Measurements from ENCODE around the gene QRICH2. TPM values are rescaled to one million over a fixed set of nuclear protein-coding genes. Genes with fewer than 3 reads are reported as not detected.

Gene QRICH2
- total and polyA plus RNA-seq, 9 of the 15 experiments (the other 6 are each of a cell fraction or from before 2014, with no cell fraction given): 0.03 to 1.6 (median 0.81) TPM

DNA sequence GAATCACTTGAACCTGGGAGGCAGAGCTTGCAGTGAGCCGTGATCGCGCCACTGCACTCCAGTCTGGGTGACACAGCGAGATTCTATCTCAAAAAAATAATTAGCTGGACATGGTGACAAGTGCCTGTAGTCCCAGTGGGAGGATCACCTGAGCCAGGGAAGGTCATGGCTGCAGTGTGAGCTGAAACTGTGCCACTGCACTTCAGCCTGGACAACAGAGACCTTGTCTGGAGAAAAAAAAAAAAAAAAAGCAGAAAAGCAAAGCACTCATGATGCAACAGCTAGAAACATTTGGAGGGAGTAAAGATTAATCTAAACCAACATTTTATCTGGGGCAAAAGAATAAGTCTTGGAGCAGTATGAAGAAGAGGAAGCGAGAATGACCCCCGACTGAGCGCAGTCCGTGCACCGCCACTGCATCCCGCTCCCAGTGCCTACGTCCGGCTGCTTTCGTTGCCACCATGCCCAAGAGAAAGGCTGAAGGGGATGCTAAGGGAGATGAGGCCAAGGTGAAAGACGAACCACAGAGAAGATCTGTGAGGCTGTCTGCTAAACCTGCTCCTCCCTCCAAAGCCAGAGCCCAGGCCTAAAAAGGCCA lies 37.4 kb upstream of the QRICH2 start (continued):
- TF ChIP-seq, protein P1, sequence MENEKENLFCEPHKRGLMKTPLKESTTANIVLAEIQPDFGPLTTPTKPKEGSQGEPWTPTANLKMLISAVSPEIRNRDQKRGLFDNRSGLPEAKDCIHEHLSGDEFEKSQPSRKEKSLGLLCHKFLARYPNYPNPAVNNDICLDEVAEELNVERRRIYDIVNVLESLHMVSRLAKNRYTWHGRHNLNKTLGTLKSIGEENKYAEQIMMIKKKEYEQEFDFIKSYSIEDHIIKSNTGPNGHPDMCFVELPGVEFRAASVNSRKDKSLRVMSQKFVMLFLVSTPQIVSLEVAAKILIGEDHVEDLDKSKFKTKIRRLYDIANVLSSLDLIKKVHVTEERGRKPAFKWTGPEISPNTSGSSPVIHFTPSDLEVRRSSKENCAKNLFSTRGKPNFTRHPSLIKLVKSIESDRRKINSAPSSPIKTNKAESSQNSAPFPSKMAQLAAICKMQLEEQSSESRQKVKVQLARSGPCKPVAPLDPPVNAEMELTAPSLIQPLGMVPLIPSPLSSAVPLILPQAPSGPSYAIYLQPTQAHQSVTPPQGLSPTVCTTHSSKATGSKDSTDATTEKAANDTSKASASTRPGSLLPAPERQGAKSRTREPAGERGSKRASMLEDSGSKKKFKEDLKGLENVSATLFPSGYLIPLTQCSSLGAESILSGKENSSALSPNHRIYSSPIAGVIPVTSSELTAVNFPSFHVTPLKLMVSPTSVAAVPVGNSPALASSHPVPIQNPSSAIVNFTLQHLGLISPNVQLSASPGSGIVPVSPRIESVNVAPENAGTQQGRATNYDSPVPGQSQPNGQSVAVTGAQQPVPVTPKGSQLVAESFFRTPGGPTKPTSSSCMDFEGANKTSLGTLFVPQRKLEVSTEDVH (IDR thresholded peaks at IDR 0.05; ENCODE audit: low read depth, partially characterized antibody): no peak
- peak; percentile 64 for TF ChIP-seq ZEB2 (IDR thresholded peaks at IDR 0.05)
- TF ChIP-seq, protein P2, sequence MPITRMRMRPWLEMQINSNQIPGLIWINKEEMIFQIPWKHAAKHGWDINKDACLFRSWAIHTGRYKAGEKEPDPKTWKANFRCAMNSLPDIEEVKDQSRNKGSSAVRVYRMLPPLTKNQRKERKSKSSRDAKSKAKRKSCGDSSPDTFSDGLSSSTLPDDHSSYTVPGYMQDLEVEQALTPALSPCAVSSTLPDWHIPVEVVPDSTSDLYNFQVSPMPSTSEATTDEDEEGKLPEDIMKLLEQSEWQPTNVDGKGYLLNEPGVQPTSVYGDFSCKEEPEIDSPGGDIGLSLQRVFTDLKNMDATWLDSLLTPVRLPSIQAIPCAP (CRISPR knock-in tag; IDR thresholded peaks at IDR 0.05; ENCODE audit: borderline replicate concordance): no peak
- TF ChIP-seq SOX6 (IDR thresholded peaks at IDR 0.05): peak; percentile 70
- no peak for TF ChIP-seq BDP1 (IDR thresholded peaks at IDR 0.05; ENCODE audit: insufficient read depth, insufficient read length)
- no peak for TF ChIP-seq CREBBP (IDR thresholded peaks at IDR 0.05; ENCODE audit: low read depth, low read length)
- TF ChIP-seq, protein P3, sequence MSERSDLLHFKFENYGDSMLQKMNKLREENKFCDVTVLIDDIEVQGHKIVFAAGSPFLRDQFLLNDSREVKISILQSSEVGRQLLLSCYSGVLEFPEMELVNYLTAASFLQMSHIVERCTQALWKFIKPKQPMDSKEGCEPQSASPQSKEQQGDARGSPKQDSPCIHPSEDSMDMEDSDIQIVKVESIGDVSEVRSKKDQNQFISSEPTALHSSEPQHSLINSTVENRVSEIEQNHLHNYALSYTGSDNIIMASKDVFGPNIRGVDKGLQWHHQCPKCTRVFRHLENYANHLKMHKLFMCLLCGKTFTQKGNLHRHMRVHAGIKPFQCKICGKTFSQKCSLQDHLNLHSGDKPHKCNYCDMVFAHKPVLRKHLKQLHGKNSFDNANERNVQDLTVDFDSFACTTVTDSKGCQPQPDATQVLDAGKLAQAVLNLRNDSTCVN (CRISPR knock-in tag; IDR thresholded peaks at IDR 0.05): no peak
- TF ChIP-seq ZNF436 (CRISPR knock-in tag; IDR thresholded peaks at IDR 0.05): no peak
- TF ChIP-seq, protein P4, sequence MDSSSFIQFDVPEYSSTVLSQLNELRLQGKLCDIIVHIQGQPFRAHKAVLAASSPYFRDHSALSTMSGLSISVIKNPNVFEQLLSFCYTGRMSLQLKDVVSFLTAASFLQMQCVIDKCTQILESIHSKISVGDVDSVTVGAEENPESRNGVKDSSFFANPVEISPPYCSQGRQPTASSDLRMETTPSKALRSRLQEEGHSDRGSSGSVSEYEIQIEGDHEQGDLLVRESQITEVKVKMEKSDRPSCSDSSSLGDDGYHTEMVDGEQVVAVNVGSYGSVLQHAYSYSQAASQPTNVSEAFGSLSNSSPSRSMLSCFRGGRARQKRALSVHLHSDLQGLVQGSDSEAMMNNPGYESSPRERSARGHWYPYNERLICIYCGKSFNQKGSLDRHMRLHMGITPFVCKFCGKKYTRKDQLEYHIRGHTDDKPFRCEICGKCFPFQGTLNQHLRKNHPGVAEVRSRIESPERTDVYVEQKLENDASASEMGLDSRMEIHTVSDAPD (CRISPR knock-in tag; IDR thresholded peaks at IDR 0.05): no peak
- TF ChIP-seq THRAP3 (IDR thresholded peaks at IDR 0.05; ENCODE audit: borderline replicate concordance): no peak
- TF ChIP-seq ZNF584 (CRISPR knock-in tag; IDR thresholded peaks at IDR 0.05; ENCODE audit: low read depth): peak; percentile 63; the same call in 1 of the 2 replicates
- TF ChIP-seq TFAM (CRISPR knock-in tag; conservative IDR thresholded peaks at IDR 0.05): no peak
- TF ChIP-seq ZNF384 (IDR thresholded peaks at IDR 0.05; ENCODE audit: low read depth, low read length): peak; percentile 96
- no peak for TF ChIP-seq POLR2AphosphoS5 (IDR thresholded peaks at IDR 0.05; ENCODE audit: control insufficient read depth, insufficient read depth, low read depth, low read length)
- no peak for TF ChIP-seq NONO (IDR thresholded peaks at IDR 0.05; ENCODE audit: low read depth in 2 of 2, low read length in 1 of 2)
- TF ChIP-seq ZNF134 (CRISPR knock-in tag; conservative IDR thresholded peaks at IDR 0.05): no peak
- TF ChIP-seq, protein P5, sequence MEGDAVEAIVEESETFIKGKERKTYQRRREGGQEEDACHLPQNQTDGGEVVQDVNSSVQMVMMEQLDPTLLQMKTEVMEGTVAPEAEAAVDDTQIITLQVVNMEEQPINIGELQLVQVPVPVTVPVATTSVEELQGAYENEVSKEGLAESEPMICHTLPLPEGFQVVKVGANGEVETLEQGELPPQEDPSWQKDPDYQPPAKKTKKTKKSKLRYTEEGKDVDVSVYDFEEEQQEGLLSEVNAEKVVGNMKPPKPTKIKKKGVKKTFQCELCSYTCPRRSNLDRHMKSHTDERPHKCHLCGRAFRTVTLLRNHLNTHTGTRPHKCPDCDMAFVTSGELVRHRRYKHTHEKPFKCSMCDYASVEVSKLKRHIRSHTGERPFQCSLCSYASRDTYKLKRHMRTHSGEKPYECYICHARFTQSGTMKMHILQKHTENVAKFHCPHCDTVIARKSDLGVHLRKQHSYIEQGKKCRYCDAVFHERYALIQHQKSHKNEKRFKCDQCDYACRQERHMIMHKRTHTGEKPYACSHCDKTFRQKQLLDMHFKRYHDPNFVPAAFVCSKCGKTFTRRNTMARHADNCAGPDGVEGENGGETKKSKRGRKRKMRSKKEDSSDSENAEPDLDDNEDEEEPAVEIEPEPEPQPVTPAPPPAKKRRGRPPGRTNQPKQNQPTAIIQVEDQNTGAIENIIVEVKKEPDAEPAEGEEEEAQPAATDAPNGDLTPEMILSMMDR (IDR thresholded peaks at IDR 0.05 in 2 of 3, conservative IDR thresholded peaks at IDR 0.05 in 1 of 3; ENCODE audit: insufficient read depth in 2 of 3, low read depth in 1 of 3, low read length in 3 of 3): no peak
- TF ChIP-seq CCNT2 (IDR thresholded peaks at IDR 0.05; ENCODE audit: borderline replicate concordance, extremely low read depth, insufficient read length, low read depth, low read length): no peak
- TF ChIP-seq DPF2 (IDR thresholded peaks at IDR 0.05): peak; percentile 87; the same call in 1 of the 2 replicates

Measured in K562 (cell line).